AG04450 (cell line): Measurements from ENCODE around the gene SLC26A11. TPM values are rescaled to one million over a fixed set of nuclear protein-coding genes. Genes with fewer than 3 reads are reported as not detected.
A peak's percentile ranks its signal among the peaks of the same experiment; 100 is the strongest.

ENCODE experiments used
- CTCF ChIA-PET: fragments of 300-600, 350-600 bp; formaldehyde crosslinking; extraction: SDS; loops from one replicate; lab custom pipeline; 2022; ENCODE audit warnings: antibody characterized with exemption, inconsistent platforms; lab: Charles Lee
- POLR2A ChIA-PET: fragments of 350-600 bp; formaldehyde crosslinking; extraction: SDS; loops from one replicate; lab custom pipeline; 2021; ENCODE audit warnings: antibody characterized with exemption, inconsistent platforms; lab: Yijun Ruan, JAX
- DNase-seq: peaks from one replicate; pipeline ENCODE4 v3.0.0-alpha.2; 2011; ENCODE audit warnings: low read depth, low spot score
- H3K27ac ChIP-seq: one replicate; pipeline ENCODE4 v1.5.1; 2012; ENCODE audit warnings: low read depth, low read length, control low read depth
- H3K27me3 ChIP-seq: one replicate; pipeline ENCODE4 v1.6.0; 2012; ENCODE audit warnings: low read length; ENCODE audit not compliant: control insufficient read depth, insufficient read depth
- H3K4me3 ChIP-seq: 2 replicates; pipeline ENCODE4 v1.5.1; 2011; ENCODE audit warnings: mild to moderate bottlenecking, low read depth, low read length, control low read depth
- H3K9me3 ChIP-seq: 2 replicates; pipeline ENCODE4 v1.5.1; 2012; ENCODE audit warnings: low read length; ENCODE audit not compliant: control insufficient read depth, insufficient read depth
- polyA plus RNA-seq: library from polyadenylated mRNA; depleted of rRNA; stranded (reverse); fragments of >200 nt; gene quantifications from 2 replicates; pipeline ENCODE4 v1.2.3, GENCODE V29; 2011
- TF ChIP-seq, protein P1 (sequence below): IDR thresholded peaks from 2 replicates; pipeline ENCODE4 v1.5.1; 2011; ENCODE audit warnings: low read depth, low read length, control low read depth, inconsistent platforms

Gene SLC26A11
- polyA plus RNA-seq, 1 experiment: 8.9 TPM

DNA sequence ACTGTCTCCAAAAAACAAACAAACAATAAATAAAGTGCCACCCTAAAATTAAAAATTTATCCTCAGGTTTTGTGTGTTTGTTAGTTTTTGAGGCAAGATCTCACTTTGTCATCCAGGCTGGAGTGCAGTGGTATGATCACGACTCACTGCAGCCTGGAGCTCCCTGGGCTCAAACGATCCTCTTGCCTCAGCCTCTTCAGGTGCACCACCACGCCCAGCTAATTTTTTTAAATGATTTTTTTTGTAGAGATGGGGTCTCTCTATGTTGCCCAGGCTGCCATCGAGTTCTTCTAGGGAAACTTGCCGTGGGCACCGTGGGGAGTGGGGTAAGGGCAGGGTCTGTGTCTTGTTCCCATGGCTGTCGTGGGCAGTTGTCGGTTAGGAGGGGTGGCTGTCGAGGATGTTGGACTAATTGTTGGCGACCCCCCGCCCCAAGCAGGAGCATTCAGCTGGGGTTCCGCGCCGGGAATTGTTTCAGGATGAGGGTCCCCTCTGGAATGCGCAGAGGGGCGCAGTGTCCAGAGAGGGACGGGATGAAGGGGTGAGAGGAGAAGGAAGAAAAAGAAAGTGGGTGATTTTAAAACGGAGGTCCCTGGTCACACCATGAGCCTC lies 39.3 kb downstream of the SLC26A11 start:
- peak overlapping the region; percentile 60 for H3K4me3 ChIP-seq
- H3K27ac ChIP-seq: peak overlapping the region; percentile 57
- no peak for DNase-seq
- ChIA-PET CTCF (no interaction called here), POLR2A (no interaction called here)
- TF ChIP-seq, protein P1, sequence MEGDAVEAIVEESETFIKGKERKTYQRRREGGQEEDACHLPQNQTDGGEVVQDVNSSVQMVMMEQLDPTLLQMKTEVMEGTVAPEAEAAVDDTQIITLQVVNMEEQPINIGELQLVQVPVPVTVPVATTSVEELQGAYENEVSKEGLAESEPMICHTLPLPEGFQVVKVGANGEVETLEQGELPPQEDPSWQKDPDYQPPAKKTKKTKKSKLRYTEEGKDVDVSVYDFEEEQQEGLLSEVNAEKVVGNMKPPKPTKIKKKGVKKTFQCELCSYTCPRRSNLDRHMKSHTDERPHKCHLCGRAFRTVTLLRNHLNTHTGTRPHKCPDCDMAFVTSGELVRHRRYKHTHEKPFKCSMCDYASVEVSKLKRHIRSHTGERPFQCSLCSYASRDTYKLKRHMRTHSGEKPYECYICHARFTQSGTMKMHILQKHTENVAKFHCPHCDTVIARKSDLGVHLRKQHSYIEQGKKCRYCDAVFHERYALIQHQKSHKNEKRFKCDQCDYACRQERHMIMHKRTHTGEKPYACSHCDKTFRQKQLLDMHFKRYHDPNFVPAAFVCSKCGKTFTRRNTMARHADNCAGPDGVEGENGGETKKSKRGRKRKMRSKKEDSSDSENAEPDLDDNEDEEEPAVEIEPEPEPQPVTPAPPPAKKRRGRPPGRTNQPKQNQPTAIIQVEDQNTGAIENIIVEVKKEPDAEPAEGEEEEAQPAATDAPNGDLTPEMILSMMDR: no peak
- no peaks in the 10 kb centered on the region; the same call in 1 of the 2 replicates for H3K9me3 ChIP-seq
- no peaks in the 10 kb centered on the region for H3K27me3 ChIP-seq

DNA sequence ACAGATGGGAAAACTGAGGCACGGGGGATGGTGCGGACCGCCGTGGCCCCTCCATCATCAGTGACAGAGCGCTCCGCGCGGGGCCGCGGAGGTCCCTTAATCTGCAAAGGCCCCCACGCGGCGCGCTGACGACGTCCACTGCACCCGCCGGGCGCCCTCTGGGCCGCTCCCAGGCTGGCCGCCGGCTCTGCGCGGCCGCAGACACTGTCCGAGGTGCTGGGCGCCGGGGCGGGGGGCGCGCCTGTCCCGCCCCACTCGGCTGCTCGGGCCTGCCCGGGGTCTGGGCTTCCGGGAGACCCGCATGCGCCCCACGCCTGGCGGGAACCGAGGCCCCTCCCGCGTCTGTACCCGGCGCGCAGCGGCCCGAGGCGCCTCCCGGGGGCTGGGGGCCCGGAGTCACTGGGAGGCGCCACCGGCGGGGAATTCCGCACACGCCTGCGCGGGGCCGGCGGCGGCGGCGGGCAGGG lies 39.9 kb downstream of the SLC26A11 start:
- Histone ChIP-seq H3K27me3 (no peaks in the 10 kb centered on the region), H3K9me3 (no peaks in the 10 kb centered on the region; the same call in 1 of the 2 replicates), H3K27ac (peak overlapping the region; percentile 57), H3K4me3 (peak overlapping the region; percentile 60)
- no peak for DNase-seq
- ChIA-PET POLR2A (interaction anchor here (0.6 kb wide), 1 partner anchor 41 kb away, joined by 8 read pairs; no protein-coding TSS in a partner anchor), CTCF (no interaction called here)
- TF ChIP-seq, protein P1: no peak

DNA sequence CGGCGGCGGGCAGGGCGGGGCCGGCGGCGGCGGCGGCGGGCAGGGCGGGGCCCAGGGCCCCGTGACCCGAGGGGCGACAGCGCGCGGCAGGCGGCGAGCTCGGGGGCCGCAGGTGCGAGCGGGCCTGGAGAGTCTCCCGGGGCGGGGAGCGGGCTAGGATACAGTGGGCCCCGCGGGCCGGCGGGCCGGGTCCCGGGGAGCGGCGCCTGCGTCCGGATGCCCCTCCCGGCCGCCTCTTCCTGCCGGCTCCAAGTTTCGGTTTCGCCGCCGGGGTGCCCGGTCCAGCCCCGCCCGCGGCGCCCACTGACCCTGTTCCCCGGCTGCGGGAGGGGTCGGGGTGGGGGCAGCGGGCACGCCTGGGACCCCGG lies 40.5 kb downstream of the SLC26A11 start, which contains the start of gene RNF213:
Gene RNF213, plus strand, starts transcription at position 62 of the 368 bp plus-strand sequence. CDS start 2,830 bp downstream, outside the sequence.
- TF ChIP-seq, protein P1: no peak
- H3K9me3 ChIP-seq: no peaks in the 10 kb centered on the region; the same call in 1 of the 2 replicates
- POLR2A ChIA-PET: interaction anchor here (0.6 kb wide), 1 partner anchor 42 kb away, joined by 8 read pairs; no protein-coding TSS in a partner anchor
- peak within 1 kb of the TSS; percentile 68 for H3K27ac ChIP-seq
- DNase-seq: no peak
- CTCF ChIA-PET: no interaction called here
- no peaks in the 10 kb centered on the region for H3K27me3 ChIP-seq
- peak within 1 kb of the TSS; percentile 79 for H3K4me3 ChIP-seq

DNA sequence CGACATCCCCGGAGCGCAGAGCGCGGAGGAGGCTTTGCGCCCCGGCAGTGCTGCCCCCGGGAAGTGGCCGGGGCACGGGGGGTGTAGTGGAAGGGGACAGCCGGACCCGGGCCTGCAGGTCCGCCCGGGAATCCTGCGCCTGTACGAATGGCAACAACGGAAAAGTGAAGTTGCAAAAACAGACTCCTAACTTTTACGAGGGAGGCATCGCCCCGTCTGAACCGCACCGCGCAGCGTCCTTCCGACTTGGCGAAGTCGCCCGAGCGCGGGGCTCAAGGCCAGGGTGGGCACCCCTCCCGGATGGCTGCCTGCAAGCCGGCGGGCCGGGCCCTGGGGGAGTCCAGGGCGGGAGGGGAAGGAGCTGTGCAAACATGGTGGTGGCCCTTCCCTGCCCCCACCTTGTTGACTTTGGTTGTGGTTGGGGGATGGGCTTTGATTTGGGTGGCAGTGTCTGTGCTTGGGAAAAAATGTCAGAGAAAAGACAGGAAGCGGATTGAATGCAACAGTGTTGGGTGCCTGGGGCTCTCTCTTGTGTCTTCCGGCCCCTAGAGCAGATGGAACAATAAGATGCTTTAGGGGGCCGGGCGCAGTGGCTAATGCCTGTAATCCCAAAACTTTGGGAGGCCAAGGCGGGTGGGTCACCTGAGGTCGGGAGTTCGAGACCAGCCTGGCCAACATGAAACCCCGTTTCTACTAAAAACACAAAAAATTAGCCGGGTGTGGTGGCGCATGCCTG lies 41.1 kb downstream of the SLC26A11 start:
- no peak for DNase-seq
- ChIA-PET POLR2A (interaction anchor here (0.6 kb wide), 1 partner anchor 175 kb away, joined by 3 read pairs; no protein-coding TSS in a partner anchor), CTCF (interaction anchor here (0.8 kb wide), 1 partner anchor 160 kb away, joined by 3 read pairs; the partner anchor contains the start of gene GAA)
- no peaks in the 10 kb centered on the region for H3K27me3 ChIP-seq
- peak overlapping the region; percentile 79 for H3K4me3 ChIP-seq
- H3K9me3 ChIP-seq: no peaks in the 10 kb centered on the region; the same call in 1 of the 2 replicates
- peak overlapping the region; percentile 68 for H3K27ac ChIP-seq
- TF ChIP-seq, protein P1: no peak
